ENCODE measurements around the gene GINS2.

DNA sequence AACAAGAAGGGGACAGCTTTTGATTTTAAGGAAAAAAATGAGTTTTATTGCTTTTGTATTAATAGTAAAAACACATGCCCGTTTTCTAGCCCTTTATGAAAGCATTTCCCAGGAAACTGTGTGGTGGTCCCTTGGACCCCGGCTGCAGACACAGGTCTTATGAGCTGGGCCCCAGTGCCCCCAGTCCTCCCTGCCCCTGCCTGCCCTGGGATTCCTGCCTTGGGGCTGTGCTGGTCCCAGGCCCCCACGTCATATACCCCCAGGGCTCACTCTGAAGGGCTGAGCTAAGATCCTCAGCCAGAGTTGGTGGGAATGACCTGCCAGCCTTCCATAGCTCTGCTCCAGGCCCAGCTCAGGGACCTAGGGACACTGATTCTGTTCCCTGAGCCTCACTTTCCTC, 30.8 kb downstream of the GINS2 start:
- TF ChIP-seq, protein P1, sequence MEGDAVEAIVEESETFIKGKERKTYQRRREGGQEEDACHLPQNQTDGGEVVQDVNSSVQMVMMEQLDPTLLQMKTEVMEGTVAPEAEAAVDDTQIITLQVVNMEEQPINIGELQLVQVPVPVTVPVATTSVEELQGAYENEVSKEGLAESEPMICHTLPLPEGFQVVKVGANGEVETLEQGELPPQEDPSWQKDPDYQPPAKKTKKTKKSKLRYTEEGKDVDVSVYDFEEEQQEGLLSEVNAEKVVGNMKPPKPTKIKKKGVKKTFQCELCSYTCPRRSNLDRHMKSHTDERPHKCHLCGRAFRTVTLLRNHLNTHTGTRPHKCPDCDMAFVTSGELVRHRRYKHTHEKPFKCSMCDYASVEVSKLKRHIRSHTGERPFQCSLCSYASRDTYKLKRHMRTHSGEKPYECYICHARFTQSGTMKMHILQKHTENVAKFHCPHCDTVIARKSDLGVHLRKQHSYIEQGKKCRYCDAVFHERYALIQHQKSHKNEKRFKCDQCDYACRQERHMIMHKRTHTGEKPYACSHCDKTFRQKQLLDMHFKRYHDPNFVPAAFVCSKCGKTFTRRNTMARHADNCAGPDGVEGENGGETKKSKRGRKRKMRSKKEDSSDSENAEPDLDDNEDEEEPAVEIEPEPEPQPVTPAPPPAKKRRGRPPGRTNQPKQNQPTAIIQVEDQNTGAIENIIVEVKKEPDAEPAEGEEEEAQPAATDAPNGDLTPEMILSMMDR (conservative IDR thresholded peaks at IDR 0.05 in 1 of 2, IDR thresholded peaks at IDR 0.05 in 1 of 2; ENCODE audit: low read depth in 1 of 2, low read length in 2 of 2), result no peak
- no peak for TF ChIP-seq EZH2 (IDR thresholded peaks at IDR 0.05; ENCODE audit: low read length, missing control alignments)

Data from fibroblast of lung (primary cell).